ENCODE measurements around the gene FGF2.

FGF2 gene

DNA sequence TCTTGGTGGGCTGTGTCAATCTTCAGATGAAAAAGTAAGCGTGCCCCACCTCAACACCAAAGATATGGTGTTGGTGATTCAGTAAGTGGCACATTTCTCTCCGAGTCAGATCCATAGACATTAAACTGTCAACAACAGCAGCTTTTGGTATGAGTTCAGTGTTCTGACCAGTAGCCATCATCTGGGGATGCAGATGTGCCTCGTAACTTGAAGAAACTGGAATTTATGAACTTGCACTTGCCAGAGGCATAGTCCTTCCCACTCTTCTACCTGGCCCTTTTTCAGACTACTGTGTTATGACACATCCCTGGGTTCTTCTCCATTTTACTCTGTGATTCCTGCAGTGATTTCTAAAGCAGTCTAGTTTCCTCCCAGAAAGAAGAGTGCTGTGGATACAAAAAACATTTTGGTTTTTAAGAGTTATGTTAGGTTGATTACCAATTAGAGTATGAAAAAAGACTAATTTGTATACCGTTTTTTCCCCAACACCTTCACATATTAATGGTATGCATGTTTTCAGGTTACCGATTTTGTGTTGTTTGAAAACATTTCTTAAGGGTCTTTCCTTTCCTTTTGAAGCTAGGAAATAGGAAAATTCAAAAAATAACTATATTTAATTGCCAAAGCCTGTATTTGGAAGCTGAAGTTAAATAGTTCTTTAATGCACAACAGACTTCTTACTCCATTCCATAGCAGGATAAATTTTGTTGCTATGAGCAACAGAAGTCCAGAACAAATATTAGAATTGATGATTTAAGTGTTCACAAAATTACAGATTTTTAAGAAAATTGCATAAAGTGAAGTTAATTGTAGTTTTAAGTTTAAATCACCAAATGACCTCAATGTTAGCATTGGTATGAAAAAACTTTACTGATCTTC is 56.5 kb downstream of the FGF2 start:
- no peak for DNase-seq (ENCODE audit: low spot score)
- TF ChIP-seq, protein P1, sequence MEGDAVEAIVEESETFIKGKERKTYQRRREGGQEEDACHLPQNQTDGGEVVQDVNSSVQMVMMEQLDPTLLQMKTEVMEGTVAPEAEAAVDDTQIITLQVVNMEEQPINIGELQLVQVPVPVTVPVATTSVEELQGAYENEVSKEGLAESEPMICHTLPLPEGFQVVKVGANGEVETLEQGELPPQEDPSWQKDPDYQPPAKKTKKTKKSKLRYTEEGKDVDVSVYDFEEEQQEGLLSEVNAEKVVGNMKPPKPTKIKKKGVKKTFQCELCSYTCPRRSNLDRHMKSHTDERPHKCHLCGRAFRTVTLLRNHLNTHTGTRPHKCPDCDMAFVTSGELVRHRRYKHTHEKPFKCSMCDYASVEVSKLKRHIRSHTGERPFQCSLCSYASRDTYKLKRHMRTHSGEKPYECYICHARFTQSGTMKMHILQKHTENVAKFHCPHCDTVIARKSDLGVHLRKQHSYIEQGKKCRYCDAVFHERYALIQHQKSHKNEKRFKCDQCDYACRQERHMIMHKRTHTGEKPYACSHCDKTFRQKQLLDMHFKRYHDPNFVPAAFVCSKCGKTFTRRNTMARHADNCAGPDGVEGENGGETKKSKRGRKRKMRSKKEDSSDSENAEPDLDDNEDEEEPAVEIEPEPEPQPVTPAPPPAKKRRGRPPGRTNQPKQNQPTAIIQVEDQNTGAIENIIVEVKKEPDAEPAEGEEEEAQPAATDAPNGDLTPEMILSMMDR (IDR thresholded peaks at IDR 0.05; ENCODE audit: extremely low read depth, insufficient read depth, missing control alignments) = no peak
- in situ Hi-C loops (cut with MboI; ENCODE audit: low pct_unique_long_range_greater_than_20kb, low sequenced_read_pairs, unreplicated experiment) = no loop called here

DNA sequence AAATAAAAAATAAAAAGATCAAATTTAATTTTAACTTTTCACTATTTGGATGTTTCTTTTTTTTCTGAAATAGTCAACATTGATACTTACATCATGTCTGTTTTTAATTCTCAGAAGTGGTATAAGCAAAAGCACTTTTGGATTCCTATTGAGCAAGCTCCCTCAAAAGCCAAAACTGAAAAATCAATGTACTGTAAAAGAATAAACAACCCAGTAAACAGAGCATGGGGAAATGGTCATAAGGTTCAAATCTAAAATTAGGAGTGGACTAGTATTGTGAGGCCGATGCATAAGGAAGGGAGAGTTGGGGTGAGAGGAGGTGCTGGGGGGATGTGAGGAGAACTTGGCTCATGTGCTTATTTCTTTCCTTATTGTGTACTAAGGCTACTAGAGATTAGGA is 57.9 kb downstream of the FGF2 start:
- no peak for DNase-seq (ENCODE audit: low spot score)
- in situ Hi-C loops (cut with MboI; ENCODE audit: low pct_unique_long_range_greater_than_20kb, low sequenced_read_pairs, unreplicated experiment) = no loop called here
- TF ChIP-seq, protein P1 (IDR thresholded peaks at IDR 0.05; ENCODE audit: extremely low read depth, insufficient read depth, missing control alignments) = no peak

GRCh38 chr4:122889726-122890125 is 63.1 kb downstream of the FGF2 start:
- in situ Hi-C loops (cut with MboI; ENCODE audit: low pct_unique_long_range_greater_than_20kb, low sequenced_read_pairs, unreplicated experiment) = no loop called here
- DNase-seq (ENCODE audit: low spot score) = no peak

GRCh38 chr4:122890147-122890795 is 63.6 kb downstream of the FGF2 start:
- no peak for DNase-seq (ENCODE audit: low spot score)
- TF ChIP-seq, protein P1 (IDR thresholded peaks at IDR 0.05; ENCODE audit: extremely low read depth, insufficient read depth, missing control alignments) = no peak
- in situ Hi-C loops (cut with MboI; ENCODE audit: low pct_unique_long_range_greater_than_20kb, low sequenced_read_pairs, unreplicated experiment) = no loop called here

More at GRCh38 chr4:122889726-122890125, 63.1 kb downstream of the FGF2 start:
- TF ChIP-seq, protein P1 (IDR thresholded peaks at IDR 0.05; ENCODE audit: extremely low read depth, insufficient read depth, missing control alignments) = no peak

DNA sequence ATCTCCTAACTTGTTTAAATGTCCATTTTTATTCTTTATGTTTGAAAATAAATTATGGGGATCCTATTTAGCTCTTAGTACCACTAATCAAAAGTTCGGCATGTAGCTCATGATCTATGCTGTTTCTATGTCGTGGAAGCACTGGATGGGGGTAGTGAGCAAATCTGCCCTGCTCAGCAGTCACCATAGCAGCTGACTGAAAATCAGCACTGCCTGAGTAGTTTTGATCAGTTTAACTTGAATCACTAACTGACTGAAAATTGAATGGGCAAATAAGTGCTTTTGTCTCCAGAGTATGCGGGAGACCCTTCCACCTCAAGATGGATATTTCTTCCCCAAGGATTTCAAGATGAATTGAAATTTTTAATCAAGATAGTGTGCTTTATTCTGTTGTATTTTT is 68.2 kb downstream of the FGF2 start:
- in situ Hi-C loops (cut with MboI; ENCODE audit: low pct_unique_long_range_greater_than_20kb, low sequenced_read_pairs, unreplicated experiment) = no loop called here

GRCh38 chr4:122895336-122895995 is 68.8 kb downstream of the FGF2 start:
- in situ Hi-C loops (cut with MboI; ENCODE audit: low pct_unique_long_range_greater_than_20kb, low sequenced_read_pairs, unreplicated experiment) = no loop called here

More for the DNA sequence above, 68.2 kb downstream of the FGF2 start:
- TF ChIP-seq, protein P1 (IDR thresholded peaks at IDR 0.05; ENCODE audit: extremely low read depth, insufficient read depth, missing control alignments) = no peak
- no peak for DNase-seq (ENCODE audit: low spot score)

More at GRCh38 chr4:122895336-122895995, 68.8 kb downstream of the FGF2 start:
- no peak for DNase-seq (ENCODE audit: low spot score)
- TF ChIP-seq, protein P1 (IDR thresholded peaks at IDR 0.05; ENCODE audit: extremely low read depth, insufficient read depth, missing control alignments) = no peak

Measured in GM13977 (cell line).